Dendritic cell treated with granulocyte-macrophage colony-stimulating factor and Interleukin-4, amounts not matched to agents 40 ng/mL and 50 ng/mL, for 4 days (primary cell): ENCODE measurements around the gene FYTTD1.
"Not testable (repeated sequence)": the region's sequence is repeated elsewhere in the genome, so short reads cannot be mapped to it uniquely, and the experiment has no call there.

Experiments
- H3K27ac Mint-ChIP-seq: one replicate; pipeline ENCODE4 v1.8.0; 2022; ENCODE audit warnings: mild to moderate bottlenecking, mixed read lengths
- H3K27me3 Mint-ChIP-seq: one replicate; pipeline ENCODE4 v1.8.0; 2022; ENCODE audit warnings: mild to moderate bottlenecking, mixed read lengths
- H3K36me3 Mint-ChIP-seq: one replicate; pipeline ENCODE4 v1.8.0; 2022; ENCODE audit warnings: low read depth, mixed read lengths
- H3K4me1 Mint-ChIP-seq: one replicate; pipeline ENCODE4 v1.8.0; 2022; ENCODE audit warnings: low read depth, mixed read lengths
- H3K4me3 Mint-ChIP-seq: one replicate; pipeline ENCODE4 v1.8.0; 2022; ENCODE audit warnings: mild to moderate bottlenecking, moderate library complexity, mixed read lengths
- H3K9me3 Mint-ChIP-seq: one replicate; pipeline ENCODE4 v1.8.0; 2022; ENCODE audit warnings: mixed read lengths
- intact Hi-C: fragments of 100-400 bp; cut with micrococcal nuclease; formaldehyde crosslinking; loops from one replicate; pipeline ENCODE4 v1.15.0; 2022

The FYTTD1 gene

DNA sequence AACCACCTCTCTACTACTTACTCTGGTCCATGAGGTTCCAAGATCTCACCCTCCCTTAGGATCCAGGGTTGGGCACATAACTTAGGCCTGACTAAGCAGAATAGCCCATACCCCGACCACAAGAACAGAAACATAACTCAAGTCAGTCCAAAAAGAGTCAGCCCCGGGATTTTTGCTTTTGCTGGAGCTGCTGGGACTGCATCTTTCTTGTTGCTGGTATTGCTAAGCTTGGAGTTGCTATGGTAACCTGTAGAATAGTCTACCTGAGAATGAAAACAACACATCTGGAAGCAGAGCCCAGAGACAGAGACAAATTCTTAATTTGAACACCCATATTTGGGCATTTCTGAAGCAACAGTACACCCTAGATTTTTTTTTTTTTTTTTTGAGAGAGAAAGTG, 19.5 kb upstream of the FYTTD1 start:
- Mint-ChIP-seq H3K36me3 (peaks cover 57% of the 10 kb centered on the region), H3K27me3 (no peaks in the 10 kb centered on the region), H3K4me1 (peaks cover 51% of the 10 kb centered on the region), H3K27ac (no peak overlapping the region), H3K9me3 (no peaks in the 10 kb centered on the region), H3K4me3 (no peak overlapping the region)
- intact Hi-C loops: no loop called here

DNA sequence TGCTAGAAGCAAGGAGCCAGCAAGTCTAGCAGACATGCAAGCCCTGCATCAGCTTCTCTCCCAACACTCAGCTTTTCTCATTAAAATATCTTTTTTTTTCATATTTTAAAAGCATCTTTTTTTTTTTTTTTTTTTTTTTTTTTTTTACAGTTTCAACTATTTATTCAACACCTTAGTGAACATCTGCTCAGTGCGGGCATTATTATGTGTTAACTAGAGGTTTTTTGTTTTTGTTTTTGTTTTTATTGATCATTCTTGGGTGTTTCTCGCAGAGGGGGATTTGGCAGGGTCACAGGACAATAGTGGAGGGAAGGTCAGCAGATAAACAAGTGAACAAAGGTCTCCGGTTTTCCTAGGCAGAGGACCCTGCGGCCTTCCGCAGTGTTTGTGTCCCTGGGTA, 18.9 kb upstream of the FYTTD1 start:
- peaks cover 57% of the 10 kb centered on the region for H3K36me3 Mint-ChIP-seq
- intact Hi-C loops, H3K9me3 Mint-ChIP-seq, H3K4me3 Mint-ChIP-seq, H3K27me3 Mint-ChIP-seq, H3K27ac Mint-ChIP-seq: not testable (repeated sequence)
- peaks cover 57% of the 10 kb centered on the region for H3K4me1 Mint-ChIP-seq

DNA sequence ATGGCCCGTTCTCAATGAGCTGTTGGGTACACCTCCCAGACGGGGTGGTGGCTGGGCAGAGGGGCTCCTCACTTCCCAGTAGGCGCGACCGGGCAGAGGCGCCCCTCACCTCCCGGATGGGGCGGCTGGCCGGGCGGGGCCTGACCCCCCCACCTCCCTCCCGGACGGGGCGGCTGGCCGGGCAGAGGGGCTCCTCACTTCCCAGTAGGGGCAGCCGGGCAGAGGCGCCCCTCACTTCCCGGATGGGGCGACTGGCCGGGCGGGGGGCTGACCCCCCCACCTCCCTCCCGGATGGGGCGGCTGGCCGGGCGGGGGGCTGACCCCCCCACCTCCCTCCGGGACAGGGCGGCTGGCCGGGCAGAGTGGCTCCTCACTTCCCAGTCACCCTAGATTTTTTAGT, 18.2 kb upstream of the FYTTD1 start:
- intact Hi-C loops, H3K27ac Mint-ChIP-seq, H3K4me3 Mint-ChIP-seq, H3K27me3 Mint-ChIP-seq, H3K9me3 Mint-ChIP-seq: not testable (repeated sequence)
- peaks cover 63% of the 10 kb centered on the region for H3K36me3 Mint-ChIP-seq
- peaks cover 62% of the 10 kb centered on the region for H3K4me1 Mint-ChIP-seq

DNA sequence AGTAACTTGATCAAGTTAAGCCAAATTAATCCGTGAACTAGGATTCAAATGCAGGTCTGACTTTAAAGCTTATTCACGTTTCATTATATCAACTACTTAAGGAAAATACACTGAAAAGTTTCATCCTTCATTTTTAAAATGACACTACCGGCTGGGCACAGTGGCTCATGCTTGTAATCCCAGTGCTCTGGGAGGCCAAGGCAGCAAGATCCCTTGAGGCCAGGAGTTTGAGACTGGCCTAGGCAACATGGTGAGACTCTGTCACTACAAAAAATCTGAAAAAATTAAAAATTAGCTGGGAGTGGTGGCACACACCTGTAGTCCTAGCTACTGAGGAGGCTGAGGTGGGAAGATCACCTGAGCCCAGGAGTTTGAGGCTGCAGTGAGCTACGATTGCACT, 16.6 kb upstream of the FYTTD1 start:
- H3K4me3 Mint-ChIP-seq: no peak overlapping the region
- H3K4me1 Mint-ChIP-seq: peaks cover 65% of the 10 kb centered on the region
- intact Hi-C loops: no loop called here
- H3K27me3 Mint-ChIP-seq: no peaks in the 10 kb centered on the region
- no peaks in the 10 kb centered on the region for H3K9me3 Mint-ChIP-seq
- H3K27ac Mint-ChIP-seq: no peak overlapping the region
- H3K36me3 Mint-ChIP-seq: peaks cover 55% of the 10 kb centered on the region

DNA sequence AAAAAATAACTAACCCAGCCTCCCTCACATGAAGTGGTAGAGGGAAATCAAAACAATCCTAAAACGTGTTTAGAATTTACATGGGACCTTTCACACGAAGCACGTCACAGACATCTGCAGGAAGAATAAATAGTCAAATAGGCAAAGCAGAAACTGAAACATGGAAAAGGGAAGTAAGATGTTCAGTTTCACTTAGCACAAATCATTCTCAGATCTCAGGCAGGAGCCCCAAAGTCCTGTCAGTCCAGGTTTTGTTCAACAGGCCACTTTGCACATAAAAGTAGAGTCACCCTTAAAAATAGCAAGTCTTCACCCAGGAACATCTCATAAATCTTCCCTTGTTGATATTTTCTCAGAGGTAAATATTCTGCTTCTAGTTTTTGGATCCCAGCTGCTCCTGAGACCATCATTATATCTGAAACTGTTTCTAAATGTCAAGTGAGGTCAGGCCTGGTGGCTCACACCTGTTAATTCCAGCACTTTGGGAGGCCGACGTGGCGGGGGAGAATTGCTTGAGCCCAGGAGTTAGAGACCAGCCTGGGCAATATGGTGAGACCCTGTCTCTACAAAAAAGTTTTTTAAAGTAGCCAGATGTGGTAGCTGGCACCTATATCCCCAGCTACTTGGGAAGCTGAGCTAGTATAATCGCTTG, 14.9 kb upstream of the FYTTD1 start:
- Mint-ChIP-seq H3K27ac (peak overlapping the region; percentile 74), H3K4me3 (peak overlapping the region; percentile 57), H3K4me1 (peaks cover 56% of the 10 kb centered on the region), H3K9me3 (no peaks in the 10 kb centered on the region), H3K36me3 (peaks cover 49% of the 10 kb centered on the region), H3K27me3 (peaks cover 5% of the 10 kb centered on the region)
- intact Hi-C loops: loop anchor here (5.0 kb wide), 1 partner anchor 58 kb away; the partner anchor contains the start of gene LRCH3

DNA sequence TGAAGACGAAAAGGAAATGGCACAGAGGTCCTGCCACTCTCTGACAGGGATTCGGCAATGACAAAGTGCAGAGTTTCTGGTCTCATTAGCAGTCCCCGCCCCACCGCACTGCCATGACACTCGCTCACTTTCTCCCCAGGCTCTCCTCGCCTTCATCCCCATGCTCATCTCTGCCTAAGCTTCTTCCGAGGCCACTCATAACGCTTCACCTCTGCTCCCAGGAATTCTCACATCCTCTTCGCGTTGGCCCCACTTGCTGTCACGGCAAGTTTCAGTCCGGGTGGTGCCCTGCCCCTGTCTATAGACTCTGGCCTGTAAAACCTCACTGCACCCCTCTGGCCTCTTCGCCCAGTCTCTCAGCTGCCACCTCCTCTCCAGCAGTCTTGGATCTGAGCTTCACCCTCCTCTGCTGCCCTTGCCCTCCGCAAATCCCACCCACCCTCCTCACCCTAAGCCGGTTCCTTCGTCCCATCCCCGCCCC, 13.6 kb upstream of the FYTTD1 start:
- peaks cover 11% of the 10 kb centered on the region for H3K27me3 Mint-ChIP-seq
- H3K4me1 Mint-ChIP-seq: peaks cover 47% of the 10 kb centered on the region
- H3K4me3 Mint-ChIP-seq: peak overlapping the region; percentile 82
- H3K27ac Mint-ChIP-seq: peak overlapping the region; percentile 74
- intact Hi-C loops: loop anchor here (1.0 to 5.0 kb wide), 3 partner anchors 13 to 56 kb away; partner anchors contain the start of genes FYTTD1 and LRCH3
- peaks cover 38% of the 10 kb centered on the region for H3K36me3 Mint-ChIP-seq
- no peaks in the 10 kb centered on the region for H3K9me3 Mint-ChIP-seq

DNA sequence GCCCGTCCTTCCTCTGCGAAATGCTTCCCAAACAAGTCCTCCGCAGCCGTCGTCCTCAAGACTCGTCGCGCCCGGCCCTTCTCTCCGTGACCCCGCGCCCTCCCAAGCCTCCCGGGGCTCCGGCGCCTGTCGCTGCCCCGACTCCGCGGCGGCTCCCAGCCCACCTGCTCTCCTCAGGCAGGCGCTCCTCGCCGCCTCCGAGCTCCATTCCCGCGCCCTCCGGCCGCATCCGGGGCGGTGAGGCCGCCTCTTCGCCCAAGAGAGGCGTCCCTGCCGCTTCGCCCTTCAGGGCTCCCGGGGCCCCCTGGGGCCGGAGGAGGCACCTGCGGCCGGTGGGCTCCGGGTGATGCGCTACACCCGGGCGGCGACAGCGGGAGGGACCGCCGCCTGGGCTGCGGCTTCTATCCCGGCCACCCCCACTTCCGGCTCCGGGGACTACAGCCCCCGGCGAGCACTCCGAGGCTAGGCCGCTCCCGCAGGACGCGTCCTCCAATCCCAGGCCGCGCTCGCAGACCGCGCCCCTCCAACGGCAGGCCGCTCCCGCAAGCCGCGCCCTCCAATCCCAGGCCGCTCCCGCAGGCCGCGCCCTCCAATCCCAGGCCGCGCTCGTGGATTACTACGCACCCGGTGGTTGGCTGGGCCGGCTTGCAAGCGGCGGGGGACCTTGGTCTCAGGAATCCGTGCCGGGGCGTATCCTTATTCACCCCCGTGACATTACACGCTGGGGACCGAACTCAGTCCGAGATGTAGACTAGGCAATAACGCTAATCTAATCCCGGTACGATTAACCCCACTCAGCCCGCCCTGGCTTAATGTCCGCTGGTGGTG, 13.0 kb upstream of the FYTTD1 start, which contains the start of gene RUBCN:
TSS of gene RUBCN (minus strand) at position 414 of the 828 bp plus-strand sequence. CDS start at position 229, 185 bp downstream.
- intact Hi-C loops: loop anchor here (1.0 to 5.0 kb wide), 3 partner anchors 13 to 56 kb away; partner anchors contain the start of genes FYTTD1 and LRCH3
- Mint-ChIP-seq H3K36me3 (peaks cover 33% of the 10 kb centered on the region), H3K9me3 (no peaks in the 10 kb centered on the region), H3K27ac (peak within 1 kb of the TSS; percentile 75), H3K4me1 (peaks cover 46% of the 10 kb centered on the region), H3K27me3 (peaks cover 11% of the 10 kb centered on the region), H3K4me3 (peak within 1 kb of the TSS; percentile 82)

DNA sequence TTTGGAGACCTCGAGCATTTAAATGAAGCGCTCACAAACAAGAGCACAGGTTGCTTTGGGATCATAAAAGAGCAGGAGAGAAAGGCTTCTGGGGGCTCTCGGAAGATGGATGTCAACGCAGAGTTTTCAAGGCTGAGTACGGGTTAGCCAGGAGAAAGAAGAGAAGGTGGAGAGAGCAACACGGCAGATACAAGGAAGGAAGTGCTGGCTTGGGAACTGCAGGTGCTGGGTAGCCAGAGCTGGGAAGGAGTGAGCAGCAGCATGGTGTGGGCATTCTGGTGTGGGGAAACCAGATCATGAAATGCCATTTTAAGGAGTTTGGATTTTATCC, 12.4 kb upstream of the FYTTD1 start:
- peak overlapping the region; percentile 82 for H3K4me3 Mint-ChIP-seq
- peaks cover 27% of the 10 kb centered on the region for H3K36me3 Mint-ChIP-seq
- H3K27ac Mint-ChIP-seq: peak overlapping the region; percentile 75
- H3K9me3 Mint-ChIP-seq: no peaks in the 10 kb centered on the region
- H3K4me1 Mint-ChIP-seq: peaks cover 40% of the 10 kb centered on the region
- peaks cover 11% of the 10 kb centered on the region for H3K27me3 Mint-ChIP-seq
- intact Hi-C loops: loop anchor here (5.0 kb wide), 1 partner anchor 55 kb away; the partner anchor contains the start of gene LRCH3

DNA sequence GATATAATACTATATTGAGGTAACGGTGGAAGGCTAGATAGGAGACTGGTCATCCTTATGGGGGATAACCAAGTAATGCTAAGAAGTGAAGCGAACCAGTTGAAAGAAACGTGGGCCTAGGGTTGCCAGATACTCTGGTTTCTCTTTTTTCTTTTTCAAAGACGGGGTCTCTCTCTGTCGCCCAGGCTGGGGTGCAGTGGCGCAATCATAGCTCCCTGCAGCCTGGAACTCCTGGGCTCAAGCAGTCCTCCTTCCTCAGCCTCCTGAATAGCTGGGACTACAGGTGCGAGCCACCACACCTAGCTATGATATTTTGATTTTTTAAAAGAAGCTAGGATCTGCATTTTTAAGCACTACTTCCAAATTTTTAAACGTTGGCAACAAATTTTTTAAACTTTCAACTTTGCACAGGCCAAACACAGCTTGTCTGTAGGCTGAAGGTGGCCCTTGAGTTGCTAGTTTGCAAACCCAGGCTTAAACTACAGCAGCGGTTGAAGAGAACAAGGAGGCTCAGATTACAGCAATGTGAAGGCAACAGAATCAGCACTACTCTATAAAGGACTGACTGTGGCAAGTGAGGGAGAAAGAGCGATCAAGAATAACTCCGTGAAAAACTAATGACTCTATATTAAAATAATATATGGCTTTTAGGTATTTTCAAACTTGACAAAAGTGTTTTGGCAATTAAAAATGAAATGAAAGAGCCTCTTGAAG, 11.8 kb upstream of the FYTTD1 start:
- peaks cover 34% of the 10 kb centered on the region for H3K4me1 Mint-ChIP-seq
- intact Hi-C loops: loop anchor here (5.0 kb wide), 1 partner anchor 54 kb away; the partner anchor contains the start of gene LRCH3
- H3K4me3 Mint-ChIP-seq: no peak overlapping the region
- H3K27ac Mint-ChIP-seq: no peak overlapping the region
- peaks cover 12% of the 10 kb centered on the region for H3K27me3 Mint-ChIP-seq
- H3K36me3 Mint-ChIP-seq: peaks cover 21% of the 10 kb centered on the region
- H3K9me3 Mint-ChIP-seq: no peaks in the 10 kb centered on the region

DNA sequence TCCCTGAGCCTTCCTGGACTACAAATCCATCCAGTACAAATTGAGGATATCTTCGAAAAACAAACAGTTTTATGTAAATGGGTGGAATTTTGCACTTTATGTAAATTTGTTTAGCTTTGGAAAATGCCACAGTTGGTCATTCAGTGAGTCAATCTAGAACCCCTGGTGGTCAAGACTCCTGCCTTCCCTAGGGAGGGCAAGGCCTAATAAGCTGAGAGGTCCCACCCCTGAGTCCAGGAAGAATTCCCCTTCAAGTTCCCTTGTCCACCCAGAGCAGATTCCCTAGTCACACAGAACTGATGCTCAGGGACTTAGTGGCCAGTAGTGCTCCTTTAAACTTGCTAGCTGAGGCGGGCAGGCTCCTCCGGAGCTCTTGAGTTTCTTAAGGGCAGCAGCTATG, 6.9 kb upstream of the FYTTD1 start:
- Mint-ChIP-seq H3K9me3 (no peaks in the 10 kb centered on the region), H3K27ac (no peak overlapping the region)

DNA sequence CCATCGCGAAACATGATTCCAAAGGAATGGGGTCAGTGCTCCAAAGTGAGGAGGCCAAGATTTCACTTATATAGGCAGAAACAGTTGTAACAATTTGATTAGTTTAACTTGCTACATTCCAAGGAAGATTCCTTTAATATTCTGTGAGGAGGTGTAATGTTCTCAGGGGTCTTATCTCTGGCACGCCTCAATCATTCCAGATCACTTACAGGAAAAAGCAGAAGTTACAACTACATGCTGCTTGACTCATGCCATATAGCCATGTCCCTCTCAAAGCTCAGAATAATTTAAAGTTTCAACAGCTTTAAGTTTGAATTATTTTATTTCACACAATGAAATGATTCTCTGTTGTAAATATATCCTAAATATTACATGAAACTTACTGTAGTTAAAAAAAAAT, 3.5 kb upstream of the FYTTD1 start:
- Mint-ChIP-seq H3K27ac (no peak overlapping the region), H3K4me3 (no peak overlapping the region)

More for the DNA sequence above, 6.9 kb upstream of the FYTTD1 start:
- intact Hi-C loops: no loop called here
- Mint-ChIP-seq H3K36me3 (no peaks in the 10 kb centered on the region), H3K4me1 (peaks cover 18% of the 10 kb centered on the region), H3K27me3 (peaks cover 21% of the 10 kb centered on the region), H3K4me3 (no peak overlapping the region)

DNA sequence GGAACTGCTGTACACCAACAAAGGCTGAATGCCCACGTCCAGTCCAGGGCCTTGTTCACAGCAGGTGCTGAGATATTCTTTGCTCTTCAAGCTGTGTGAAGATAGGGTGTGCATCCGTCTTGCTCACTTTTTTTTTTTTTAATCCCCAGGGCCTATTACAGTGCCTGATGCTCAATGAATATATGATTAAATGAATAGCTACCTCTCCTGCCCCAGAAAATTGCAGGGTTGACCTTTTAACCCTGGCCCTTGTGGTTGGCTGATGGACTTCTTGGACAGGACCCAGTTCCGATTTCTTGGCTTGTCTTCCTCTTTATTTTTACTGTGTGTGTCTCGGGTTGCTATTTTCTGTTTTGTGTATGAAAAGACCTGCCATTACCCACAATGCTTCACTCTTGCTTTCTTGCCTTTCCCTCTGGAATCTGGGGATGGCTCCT, 2.9 kb upstream of the FYTTD1 start:
- H3K27me3 Mint-ChIP-seq: peaks cover 18% of the 10 kb centered on the region
- intact Hi-C loops: no loop called here
- peak overlapping the region; percentile 49 for H3K27ac Mint-ChIP-seq
- H3K4me1 Mint-ChIP-seq: peaks cover 43% of the 10 kb centered on the region
- H3K4me3 Mint-ChIP-seq: peak overlapping the region; percentile 2
- H3K9me3 Mint-ChIP-seq: no peaks in the 10 kb centered on the region
- H3K36me3 Mint-ChIP-seq: peaks cover 12% of the 10 kb centered on the region

More for the DNA sequence above, 3.5 kb upstream of the FYTTD1 start:
- intact Hi-C loops: no loop called here
- Mint-ChIP-seq H3K27me3 (peaks cover 18% of the 10 kb centered on the region), H3K36me3 (peaks cover 12% of the 10 kb centered on the region), H3K9me3 (no peaks in the 10 kb centered on the region), H3K4me1 (peaks cover 40% of the 10 kb centered on the region)

DNA sequence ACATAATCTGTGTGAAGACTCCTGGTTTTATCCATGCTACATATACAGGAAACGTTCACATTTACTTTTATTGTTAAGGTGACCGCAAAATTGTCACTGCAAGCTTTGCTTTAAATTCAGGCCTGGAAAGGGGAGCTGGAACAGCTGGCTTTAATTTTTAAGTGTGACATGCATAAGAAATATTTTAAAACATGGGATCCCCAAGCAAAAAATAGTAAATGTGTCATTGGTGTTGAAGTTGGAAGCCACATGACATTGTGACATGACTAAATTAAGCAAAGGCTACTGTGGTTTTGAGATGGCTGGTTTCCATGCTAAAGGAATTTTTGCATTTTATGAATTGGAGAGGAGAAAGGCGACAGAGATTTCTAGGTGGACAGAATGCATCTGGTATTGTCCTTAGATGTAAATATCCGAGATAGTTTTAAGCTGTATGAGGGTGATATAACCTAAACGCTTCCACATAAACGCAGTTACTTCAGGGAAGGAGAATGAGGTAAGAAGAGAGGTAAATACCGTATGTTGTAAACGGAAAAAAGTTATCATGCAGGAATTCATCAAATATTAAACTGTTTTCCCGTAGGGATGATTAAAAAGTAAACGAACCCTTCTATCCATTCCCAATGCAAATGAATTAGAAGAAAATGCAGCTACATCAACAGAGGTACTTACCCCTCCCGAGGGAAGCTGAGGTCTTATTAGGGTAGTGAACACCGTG, 927 bp upstream of the FYTTD1 start:
- peaks cover 12% of the 10 kb centered on the region for H3K36me3 Mint-ChIP-seq

More for the DNA sequence above, 927 bp upstream of the FYTTD1 start:
- H3K27ac Mint-ChIP-seq: peak overlapping the region; percentile 93
- intact Hi-C loops: loop anchor here (1.0 kb wide), 1 partner anchor 12 kb away; the partner anchor contains the start of gene RUBCN
- peaks cover 50% of the 10 kb centered on the region for H3K4me1 Mint-ChIP-seq
- peak overlapping the region; percentile 99 for H3K4me3 Mint-ChIP-seq
- peaks cover 14% of the 10 kb centered on the region for H3K27me3 Mint-ChIP-seq
- H3K9me3 Mint-ChIP-seq: no peaks in the 10 kb centered on the region
